ENCODE data around the gene PCSK6.

DNA sequence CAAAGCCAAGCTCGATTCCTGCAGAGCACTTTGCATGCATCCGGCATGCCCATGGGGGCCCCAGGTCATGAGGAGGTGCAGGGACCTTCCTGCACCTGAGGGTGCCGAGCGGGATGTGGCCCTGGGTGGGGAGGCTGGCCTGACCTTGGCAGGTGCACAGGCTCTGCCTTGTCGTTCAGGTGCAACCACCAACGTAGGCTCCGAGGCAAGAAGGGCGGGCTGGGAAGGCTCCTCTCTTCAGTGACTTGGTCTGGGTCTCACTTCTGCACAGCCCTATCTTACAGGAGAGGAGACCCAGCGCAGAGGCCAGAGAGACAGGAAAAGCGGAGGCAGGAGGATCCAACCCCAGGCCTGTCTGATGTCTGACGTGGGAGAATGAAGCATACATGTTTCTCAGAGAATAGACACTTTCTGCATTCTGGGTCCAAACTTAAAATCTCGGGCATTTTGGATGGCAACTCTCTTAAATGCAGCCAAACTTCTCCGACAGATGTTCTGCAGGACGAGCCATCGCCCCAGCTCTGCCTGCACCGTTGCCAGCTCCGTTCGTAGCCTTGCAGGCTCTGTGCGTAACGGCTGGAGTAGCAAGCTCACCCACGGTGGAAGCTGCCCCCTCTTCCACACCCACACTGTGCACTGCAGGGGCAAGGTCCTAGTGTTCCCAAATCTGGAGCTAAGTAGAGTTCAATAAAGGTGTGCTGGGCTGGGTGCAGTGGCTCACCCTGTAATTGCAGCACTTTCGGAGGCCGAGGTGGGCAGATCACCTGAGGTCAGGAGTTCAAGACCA, 133.6 kb downstream of the PCSK6 start:
- TF ChIP-seq, protein P1, sequence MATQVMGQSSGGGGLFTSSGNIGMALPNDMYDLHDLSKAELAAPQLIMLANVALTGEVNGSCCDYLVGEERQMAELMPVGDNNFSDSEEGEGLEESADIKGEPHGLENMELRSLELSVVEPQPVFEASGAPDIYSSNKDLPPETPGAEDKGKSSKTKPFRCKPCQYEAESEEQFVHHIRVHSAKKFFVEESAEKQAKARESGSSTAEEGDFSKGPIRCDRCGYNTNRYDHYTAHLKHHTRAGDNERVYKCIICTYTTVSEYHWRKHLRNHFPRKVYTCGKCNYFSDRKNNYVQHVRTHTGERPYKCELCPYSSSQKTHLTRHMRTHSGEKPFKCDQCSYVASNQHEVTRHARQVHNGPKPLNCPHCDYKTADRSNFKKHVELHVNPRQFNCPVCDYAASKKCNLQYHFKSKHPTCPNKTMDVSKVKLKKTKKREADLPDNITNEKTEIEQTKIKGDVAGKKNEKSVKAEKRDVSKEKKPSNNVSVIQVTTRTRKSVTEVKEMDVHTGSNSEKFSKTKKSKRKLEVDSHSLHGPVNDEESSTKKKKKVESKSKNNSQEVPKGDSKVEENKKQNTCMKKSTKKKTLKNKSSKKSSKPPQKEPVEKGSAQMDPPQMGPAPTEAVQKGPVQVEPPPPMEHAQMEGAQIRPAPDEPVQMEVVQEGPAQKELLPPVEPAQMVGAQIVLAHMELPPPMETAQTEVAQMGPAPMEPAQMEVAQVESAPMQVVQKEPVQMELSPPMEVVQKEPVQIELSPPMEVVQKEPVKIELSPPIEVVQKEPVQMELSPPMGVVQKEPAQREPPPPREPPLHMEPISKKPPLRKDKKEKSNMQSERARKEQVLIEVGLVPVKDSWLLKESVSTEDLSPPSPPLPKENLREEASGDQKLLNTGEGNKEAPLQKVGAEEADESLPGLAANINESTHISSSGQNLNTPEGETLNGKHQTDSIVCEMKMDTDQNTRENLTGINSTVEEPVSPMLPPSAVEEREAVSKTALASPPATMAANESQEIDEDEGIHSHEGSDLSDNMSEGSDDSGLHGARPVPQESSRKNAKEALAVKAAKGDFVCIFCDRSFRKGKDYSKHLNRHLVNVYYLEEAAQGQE (IDR thresholded peaks at IDR 0.05; ENCODE audit: insufficient read depth in 1 of 2, low read depth in 2 of 2, low read length in 1 of 2), result no peak
- TF ChIP-seq, protein P2, sequence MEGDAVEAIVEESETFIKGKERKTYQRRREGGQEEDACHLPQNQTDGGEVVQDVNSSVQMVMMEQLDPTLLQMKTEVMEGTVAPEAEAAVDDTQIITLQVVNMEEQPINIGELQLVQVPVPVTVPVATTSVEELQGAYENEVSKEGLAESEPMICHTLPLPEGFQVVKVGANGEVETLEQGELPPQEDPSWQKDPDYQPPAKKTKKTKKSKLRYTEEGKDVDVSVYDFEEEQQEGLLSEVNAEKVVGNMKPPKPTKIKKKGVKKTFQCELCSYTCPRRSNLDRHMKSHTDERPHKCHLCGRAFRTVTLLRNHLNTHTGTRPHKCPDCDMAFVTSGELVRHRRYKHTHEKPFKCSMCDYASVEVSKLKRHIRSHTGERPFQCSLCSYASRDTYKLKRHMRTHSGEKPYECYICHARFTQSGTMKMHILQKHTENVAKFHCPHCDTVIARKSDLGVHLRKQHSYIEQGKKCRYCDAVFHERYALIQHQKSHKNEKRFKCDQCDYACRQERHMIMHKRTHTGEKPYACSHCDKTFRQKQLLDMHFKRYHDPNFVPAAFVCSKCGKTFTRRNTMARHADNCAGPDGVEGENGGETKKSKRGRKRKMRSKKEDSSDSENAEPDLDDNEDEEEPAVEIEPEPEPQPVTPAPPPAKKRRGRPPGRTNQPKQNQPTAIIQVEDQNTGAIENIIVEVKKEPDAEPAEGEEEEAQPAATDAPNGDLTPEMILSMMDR (IDR thresholded peaks at IDR 0.05), result no peak
- no peak for TF ChIP-seq TCF7L2 (IDR thresholded peaks at IDR 0.05; ENCODE audit: low read depth, low read length)

Measured in Panc1 (cell line).